ENCODE measurements around the gene ATP8B4.

The ATP8B4 gene

DNA sequence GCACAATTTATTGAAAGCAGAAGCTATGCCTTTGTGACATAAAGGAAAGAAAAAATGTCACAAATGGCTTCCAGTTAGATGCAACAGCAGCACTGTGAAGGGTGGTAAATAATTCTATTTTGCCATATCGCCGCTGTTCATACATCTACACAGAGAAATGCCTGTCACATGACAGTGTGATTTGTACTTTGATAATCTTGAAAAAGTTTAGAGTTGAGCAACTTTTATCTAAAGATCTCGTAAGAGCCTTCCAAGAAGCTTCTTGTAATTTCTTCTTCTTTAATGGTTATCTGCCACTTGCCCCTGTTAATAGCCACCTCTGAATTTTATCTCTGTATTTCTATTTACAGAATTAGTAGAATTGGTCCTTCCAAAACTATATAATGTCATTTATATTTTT is 192.3 kb downstream of the ATP8B4 start:
- no peak for DNase-seq

DNA sequence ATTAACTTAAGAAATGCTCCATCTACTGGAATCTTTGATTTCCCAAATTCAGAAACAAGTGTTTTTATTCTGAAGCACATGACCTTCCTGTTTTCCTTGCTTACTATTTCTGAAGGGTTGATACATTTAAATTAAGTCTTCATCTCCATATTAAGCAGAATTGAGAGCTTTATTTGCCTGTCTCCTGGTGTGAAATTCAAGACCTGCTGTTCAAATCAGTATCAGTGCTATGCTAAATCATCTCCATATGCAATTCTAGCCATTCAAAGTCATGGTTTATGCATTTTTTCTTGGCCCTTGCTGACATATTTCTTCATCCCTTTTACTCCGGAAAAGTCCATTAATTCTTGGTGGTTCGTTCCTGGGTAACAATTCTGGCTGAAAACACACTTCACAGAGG is 195.4 kb downstream of the ATP8B4 start:
- DNase-seq = no peak

DNA sequence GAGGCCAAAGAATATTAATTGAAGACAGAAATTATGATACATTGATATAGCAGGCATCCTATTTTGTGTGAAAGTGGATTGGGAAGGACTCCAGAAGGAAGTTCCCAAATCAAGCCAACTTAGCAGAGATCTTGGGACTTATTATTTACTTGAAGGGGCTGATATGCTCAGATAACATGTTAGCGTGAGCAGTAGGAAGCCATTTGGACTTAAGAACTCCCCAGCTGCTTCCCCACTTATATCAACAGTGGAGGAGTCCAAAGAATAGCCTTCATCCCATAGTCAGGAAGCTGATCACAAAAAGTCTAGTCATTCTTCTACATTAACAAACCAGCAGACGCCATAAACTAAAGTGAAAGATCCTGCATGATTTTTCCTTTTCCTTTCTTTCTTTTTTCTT is 200.0 kb downstream of the ATP8B4 start:
- DNase-seq = no peak

DNA sequence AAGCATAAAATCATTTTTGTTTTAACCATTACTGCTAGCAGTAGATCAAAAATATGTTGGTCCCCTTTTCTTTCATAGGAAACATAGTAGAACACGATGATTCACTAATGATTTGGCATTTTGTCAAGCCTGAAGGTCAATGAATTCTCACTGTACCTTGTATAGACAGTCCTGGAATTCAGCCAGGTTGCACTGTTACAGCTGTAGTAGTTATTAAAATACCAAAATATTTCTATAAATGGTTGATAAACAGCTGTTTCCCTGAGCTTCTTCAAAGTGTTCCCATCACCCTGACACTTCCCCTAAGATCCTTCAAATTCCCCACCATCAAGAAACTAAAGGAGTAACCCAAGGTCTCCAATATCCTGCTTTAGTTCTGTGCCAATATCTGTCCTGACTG is 200.9 kb downstream of the ATP8B4 start:
- no peak for DNase-seq

DNA sequence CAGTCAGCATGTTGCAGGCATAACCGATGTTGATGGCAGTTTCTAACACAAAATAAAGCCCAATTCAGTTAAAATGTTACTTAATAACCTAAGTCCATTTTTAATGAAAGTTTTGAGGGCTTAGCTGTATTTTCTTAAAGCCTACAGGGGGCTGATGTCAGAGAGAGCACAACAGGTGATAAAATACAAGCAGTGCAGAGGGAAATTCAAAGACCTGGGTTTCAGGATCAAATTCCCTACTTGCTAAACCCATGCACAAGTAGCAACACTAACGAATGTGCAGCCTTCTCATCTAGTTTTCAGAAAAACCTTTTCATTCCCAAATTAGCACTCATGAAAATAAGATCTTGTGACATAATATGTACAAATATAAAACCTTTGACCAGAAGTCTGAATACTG is 202.0 kb downstream of the ATP8B4 start:
- DNase-seq = no peak

DNA sequence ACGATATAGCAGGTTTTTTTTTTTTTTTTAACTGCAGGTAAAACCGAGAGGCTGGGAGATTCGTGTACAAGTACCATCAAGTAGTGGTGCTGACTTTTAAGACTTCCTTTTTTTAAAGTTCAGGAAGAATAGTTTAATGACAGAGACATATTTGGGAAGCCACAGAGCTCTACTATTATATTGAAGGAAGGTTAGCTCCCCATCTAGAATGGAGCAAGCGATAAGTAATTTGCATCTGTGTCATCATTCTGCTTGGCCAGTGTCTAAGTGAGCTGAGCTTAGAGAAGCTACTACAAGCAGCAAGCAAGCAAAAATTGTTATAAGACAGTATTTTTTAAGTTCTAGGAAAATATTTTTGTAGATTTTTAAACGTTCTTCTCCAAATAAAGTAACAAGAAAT is 203.2 kb downstream of the ATP8B4 start:
- DNase-seq = no peak

DNA sequence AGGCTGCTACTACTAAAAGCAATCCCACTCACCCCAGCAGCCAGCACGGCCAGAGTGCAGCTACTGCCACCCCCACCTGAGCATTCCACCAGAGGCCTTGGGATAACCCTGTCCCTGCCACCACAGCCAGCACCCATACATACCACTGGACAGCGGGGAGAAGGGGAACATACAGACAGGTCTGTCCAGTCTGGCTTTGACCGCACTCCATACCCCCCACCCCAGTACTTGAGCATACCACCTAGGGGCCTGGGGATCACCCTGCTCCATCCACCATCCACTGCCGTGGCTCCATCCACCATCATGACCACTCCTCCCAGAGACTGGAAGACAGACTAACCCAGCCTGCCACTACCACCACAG is 210.1 kb downstream of the ATP8B4 start:
- no peak for DNase-seq

DNA sequence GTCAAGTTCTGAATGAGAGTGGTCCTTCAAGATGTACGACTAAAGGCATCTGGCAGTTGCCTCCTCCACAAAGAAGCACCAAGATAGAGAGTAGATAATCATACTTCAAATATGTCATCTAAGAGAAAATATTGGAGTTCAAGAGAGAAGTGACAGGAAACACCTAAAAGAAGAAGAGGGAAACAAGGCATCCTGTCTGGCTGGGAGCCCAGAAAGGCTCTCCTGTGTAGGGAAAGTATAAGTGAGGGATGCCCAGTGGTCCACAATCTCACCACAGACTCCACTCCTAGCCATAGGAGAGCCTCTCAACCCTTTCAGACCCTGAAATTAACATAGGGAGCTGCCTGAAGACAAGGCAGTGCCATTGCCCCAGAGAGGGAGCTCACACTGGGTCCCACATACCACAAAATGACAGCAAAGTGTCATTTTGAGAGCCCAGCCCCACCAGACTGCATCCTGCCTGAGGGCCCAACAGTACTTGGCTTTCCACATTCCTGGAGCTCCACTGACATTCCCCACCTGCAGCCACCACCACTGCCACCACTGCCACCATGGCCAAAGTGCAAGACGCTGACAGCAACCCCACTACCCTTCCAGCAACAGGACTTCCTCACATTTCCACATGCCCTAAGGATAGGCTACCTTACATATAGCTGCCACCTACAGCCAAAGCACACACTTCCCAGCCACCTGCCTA is 210.6 kb downstream of the ATP8B4 start:
- no peak for DNase-seq

DNA sequence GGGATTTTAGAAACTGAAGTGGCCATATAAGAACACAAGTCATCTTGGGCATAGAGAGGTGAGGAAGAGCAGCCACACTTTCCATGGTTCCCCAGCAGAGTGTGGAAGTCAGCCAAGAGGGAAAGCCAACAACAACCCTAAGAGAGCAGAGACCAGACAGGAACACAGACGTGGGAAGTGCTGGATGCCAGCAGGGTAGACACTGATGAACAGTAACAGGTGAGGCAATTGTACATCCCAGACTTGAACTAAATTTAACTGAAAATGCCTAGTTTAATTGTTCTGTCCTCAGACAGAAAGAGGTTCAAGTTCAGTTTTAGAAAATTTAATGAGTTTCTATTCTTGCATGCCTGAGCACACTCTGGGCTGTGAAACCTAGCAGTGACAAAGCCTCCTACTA is 212.1 kb downstream of the ATP8B4 start:
- no peak for DNase-seq

DNA sequence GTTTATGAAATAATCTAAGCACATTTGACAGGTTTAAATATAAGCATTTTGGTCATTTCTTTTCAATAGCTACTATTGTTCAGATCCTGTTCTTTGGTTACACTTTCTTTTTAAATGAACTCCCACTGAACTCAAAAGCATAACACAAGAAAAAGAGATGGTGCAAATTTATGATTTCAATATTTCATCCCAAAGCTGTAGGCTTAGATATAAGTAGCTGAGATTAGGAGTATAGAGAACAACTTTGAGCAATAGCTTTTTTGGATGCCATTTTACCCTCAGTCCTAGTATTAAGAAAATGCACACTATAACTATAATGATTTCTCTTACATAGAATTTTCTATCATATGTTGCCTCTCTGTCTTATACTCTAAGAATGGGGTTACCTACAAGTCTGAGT is 213.8 kb downstream of the ATP8B4 start:
- DNase-seq = no peak

DNA sequence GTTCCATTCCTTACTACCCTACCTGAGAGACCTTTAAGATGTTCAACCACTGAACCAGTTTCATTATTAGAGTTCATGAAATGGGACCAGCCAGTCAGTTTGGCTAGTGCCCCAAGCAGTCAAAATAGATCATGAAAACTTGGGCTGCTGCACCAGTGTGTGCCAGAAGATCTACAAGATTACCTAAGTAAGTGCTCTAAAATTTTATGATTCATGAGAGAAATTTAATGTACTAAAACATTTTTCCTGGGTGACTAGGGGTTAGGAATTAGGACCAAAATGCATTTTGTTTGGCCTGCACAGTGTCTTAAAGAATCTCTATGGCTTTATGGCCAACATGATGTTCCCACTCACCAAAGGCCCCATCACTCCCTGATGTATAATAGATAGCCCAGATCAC is 214.7 kb downstream of the ATP8B4 start:
- DNase-seq = no peak

DNA sequence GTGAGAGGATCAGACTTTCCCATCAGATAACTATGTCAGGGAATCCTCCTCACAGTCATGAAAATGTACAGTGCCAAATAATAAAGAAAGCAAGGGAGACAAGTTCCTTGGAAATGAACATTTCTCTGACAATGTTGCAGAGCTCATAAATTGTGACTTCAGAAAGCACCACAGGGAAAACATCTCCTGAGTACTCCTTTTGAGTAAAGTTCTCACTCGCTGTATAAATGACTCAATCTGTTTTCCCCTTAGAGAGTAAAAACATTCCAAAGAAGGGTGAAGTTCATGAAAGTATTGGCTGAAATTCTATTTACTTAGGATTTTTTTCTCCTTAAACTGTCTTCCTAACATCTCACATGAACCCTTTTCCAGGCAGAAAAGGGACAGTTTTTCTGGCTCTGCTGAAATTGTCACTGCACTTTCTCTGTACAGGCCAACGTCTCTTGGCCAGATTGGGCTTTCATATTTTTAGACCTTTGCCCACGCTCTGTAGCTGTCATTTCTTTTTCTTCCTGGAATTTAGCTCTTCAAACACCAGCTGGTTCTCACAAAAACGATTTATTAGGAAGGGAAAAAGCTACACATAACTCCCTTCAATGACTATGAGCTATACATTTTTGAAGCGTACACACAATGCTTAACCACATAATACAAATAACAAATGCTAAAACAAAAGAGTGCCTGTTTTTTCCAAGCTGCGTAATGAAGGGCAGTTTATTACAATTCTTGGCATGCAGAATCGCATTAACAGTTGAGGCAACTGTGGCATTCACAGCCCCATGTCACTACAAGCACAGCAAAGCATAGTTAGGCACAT is 216.1 kb downstream of the ATP8B4 start:
- no peak for DNase-seq

DNA sequence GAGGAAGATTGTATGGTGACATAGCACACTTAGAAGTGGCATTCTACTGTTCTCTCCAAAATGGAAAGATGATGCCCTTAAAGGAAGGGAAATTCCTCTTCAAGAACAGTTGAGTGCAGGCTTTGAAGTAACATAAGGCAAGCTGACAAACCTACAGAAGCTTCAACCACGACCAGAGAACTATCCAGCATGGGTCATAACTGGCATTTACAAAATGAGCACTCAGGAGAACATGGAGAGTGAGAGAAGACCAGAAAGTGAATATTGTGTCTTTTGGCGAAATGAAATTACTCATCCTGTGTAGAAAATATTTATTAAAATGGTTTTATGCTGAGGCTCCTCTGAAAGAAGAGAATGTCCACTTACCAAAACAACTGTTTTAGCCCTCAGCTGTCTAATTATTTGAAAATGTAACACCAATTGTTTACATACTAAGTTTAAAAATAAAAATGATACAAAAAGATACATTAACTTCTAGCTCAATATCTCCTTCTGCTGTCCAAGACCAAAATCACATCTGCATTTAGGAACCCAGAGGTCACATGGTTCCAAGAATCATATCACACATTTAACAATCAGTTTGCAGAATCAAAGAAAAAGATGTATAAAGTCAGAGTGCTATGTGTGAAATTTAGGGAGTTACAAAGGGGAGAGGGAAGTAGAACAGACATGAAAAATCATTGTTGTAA is 216.9 kb downstream of the ATP8B4 start:
- DNase-seq = no peak

DNA sequence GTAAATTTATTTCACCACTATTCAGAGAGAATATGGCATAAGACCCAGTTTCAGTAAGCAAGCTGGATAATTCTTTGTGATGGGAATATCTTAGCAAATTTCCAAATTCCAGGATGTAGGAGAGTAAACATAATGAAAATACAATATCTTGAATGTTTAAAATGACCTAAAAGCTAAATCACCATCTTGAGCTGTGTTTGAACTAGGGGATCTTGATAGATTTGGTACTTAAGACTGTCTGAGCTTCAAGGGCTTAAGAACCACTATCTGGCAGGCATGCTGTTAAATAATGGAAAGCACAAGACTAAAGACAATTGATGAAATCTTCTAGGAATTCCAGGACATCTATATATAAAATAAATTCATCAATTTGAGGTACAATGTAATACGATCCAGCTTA is 217.7 kb downstream of the ATP8B4 start:
- no peak for DNase-seq

DNA sequence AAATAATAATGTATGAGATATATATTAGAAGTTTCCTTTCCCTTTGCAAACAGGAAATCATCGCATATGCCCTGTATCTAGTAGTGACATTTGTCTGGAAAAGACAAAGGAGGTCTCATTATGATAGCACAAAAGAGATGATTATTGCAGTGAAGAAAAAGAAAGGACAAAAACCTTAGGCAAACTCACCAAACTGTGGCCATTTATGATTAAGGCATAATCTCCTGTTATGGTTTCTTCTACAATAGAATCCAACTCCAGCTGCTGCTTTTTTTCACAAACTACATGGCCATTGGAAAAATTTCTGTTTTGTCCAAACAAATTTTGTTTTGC is 218.2 kb downstream of the ATP8B4 start:
- no peak for DNase-seq

DNA sequence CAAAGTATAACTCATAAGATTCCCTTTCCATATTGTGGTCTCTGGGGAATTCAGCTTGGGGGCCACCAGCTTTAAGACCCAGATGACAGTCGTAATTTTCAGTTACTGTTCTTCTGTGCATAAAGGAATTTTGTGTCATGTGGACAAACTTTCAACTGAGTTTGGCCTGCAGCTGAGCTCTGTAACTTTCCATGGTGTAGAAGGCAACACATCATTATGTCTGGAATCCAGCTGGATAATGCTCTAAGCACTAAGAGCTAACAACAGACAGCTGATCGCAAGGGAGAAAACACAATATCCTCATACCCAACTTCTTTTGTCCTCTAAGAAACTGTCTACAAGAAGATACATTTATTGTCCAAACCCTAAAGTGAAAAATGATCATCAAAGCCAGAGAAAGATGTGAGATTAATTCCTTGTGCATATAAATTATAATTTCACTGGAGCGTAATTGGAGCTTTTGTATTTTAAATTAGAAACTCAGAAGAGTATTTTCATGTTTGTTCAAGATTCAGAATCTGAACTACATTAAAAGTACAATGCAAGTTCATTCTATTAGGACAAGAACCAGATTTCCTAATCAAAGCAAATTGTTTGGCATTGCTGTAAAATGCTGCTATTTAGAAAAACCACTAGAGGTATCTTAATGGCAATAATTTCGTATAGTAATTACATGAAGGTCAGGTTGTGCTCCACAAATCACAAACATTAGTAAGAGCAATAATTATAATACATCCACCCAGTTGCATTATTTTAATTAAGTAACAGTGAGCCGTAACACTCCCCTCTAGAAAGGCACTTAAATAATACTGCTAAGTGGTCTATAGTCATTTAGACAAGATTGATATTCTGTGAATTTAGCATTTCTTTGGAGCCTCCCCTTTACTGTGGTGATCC is 218.8 kb downstream of the ATP8B4 start:
- DNase-seq = no peak

DNA sequence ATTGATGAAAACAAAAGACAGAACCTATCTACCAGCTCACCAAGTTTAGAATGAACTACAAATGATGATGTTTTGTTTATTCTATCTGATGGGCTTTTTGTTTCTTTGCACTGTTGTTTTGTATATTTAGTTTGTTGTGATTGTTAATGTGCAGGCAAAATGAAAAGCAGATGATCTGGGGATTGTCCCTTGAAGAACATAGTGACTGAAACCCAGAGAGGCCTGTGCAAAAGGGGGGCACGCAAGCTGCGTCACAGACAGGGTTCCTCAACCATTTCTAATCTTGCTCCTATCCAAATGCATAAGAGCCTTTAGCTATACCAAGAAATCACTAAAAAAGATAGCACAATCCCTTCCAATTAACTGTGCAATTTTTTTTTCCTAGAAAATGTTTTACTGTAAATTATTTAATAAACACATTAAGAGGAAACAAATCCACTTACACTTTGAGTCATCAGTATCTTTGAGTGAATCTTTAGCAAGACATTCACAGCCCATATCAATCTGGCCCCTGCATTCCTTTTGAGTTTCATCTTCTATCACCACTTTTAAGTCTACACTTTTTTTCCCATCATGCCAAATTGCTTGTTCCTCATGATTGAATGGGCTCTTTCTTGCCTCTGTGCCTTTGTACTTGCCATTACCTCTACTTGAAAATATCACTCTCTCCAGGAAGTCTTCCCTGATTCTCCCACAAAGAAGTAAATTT is 220.3 kb downstream of the ATP8B4 start:
- DNase-seq = no peak

DNA sequence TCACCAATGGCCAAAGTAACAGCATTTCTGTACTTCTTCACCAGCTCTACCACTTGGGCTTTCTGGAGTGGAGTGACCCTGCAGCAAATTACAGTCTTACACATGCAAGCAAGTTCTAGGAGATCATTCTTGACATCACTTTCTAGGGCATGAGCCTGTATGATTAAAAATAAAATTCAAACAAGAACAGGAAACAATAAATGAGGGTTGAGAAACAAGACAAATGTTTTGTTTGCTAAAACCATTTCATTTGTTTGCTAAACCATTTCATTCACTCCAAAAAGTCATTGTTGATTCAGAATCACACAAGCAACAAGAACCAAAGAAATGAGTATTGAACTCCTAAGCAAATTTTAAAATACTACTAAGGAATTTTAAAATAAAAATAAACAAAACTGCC is 220.9 kb downstream of the ATP8B4 start:
- no peak for DNase-seq

DNA sequence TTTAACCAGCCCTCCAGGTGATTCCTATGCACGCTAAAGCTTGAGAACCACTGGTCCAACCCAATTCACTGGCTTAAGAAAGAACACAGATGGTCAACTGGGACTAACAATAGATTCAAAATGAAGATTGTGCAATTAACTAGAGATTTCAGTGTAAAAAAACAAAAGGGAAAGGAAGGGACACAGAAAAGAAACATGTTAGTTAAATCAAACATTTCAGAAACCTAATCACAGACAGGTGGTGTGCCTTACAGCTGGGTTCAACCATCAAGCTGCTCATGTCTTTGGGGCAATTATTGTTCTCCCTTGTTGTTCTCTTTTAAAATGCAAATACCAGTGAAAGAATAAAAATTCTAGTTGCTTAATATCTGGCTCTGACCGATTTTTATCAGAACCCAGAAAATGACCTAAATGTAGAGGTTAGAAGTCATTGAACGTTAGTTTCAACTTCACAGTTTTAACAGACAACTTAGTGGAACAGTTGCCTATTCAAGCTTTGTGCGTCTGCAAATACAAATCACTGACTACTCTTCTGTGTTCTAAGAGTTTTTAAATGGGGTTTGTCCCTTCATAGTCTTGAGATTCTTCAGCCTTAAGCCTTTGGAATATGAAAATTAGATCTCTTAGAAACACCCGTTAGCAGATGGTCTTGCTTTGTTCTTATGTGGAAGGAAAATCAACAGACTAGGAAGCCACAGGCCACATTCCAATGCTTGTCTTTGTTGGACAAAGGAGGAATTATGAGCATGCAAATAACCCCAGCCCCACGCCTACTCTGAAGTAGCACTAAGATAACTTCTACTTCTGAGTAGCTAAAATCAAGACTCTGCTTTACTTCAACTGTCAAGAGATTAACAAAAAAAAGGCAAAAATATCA is 223.4 kb downstream of the ATP8B4 start:
- DNase-seq = no peak

DNA sequence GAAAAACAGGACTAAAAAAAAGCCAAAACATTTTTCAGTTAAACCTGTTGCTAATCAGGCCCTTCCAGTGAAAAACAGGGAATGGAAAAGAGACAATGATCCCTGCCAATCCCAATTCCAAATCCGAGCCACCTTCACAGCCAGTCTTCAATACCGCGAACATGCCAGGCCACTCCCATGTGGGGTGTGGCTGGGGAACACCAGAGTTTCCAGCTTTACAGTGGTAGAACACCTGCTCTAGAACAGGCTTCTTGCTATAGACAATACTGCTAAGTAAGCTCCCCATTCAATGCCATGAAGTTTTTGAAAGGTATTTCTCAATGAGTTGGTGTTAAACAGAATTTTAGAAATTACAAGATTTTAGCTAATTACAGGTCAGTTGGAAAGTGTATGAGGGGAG is 228.3 kb downstream of the ATP8B4 start:
- DNase-seq = no peak

DNA sequence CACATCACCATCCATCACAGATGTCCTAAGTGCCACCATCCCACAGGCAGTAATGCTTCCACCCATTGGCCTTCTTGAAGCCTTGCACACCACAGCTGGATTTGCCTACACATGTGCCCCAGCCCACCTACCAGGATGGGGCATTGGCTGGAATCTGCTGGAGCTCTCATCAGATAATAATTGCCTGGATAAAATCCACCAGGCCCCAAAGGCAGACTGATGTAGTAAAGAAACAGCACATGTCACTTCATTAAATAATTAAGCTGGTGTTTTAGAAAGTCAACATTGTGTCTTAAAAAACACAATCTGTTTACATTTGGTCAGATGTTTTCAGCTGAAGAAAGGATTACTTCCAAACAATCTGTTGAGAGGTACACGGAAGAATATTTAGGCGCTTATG is 229.5 kb downstream of the ATP8B4 start:
- no peak for DNase-seq

DNA sequence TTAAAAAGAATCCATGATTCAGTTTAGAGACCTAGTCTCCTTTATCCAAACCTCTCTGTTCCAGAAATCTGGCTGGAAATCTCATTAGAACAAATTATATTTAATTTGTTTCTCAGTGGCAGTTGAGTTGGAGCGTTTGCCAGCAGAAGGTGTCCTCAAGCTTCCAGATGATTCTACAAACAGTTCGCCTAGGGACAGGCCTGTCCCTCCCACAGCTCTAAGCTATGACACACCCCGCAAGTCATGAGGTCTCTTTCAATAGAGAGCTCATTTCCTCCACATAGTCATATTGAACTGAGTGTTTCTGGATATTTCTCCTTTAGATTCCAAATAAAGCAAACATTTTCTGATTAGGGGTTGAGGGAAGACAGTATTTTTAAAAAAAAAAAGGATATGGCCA is 230.3 kb downstream of the ATP8B4 start:
- DNase-seq = no peak
